Ascending aorta (tissue), 2 donors: ENCODE measurements around the gene ARHGAP32. TPM values are rescaled to one million over a fixed set of nuclear protein-coding genes. Genes with fewer than 3 reads are reported as not detected.

Experiments used
- DNase-seq, 2 donors: peaks; one replicate each; pipeline ENCODE4 v3.0.0-alpha.2; 2019; ENCODE audit warnings: low spot score in 2 of 2
- H3K27ac ChIP-seq, 2 donors: fragments of 200-600 bp; sonication (generic); one replicate each; pipeline ENCODE4 v1.5.1; 2016 to 2017; ENCODE audit warnings: mild to moderate bottlenecking in 1 of 2
- H3K27me3 ChIP-seq: fragments of 200-600 bp; sonication (generic); one replicate; pipeline ENCODE4 v1.5.1; 2017
- H3K36me3 ChIP-seq, 2 donors: fragments of 200-600 bp; sonication (generic); one replicate each; pipeline ENCODE4 v1.5.1; 2016
- H3K4me1 ChIP-seq, 2 donors: fragments of 200-600 bp; sonication (generic); one replicate each; pipeline ENCODE4 v1.5.1; 2016 to 2017; ENCODE audit warnings: mild to moderate bottlenecking in 1 of 2
- H3K4me3 ChIP-seq, 2 donors: fragments of 200-600 bp; sonication (generic); one replicate each; pipeline ENCODE4 v1.5.1; 2016 to 2017; ENCODE audit warnings: mild to moderate bottlenecking in 1 of 2
- H3K9me3 ChIP-seq, 2 donors: fragments of 200-600 bp; sonication (generic); one replicate each; pipeline ENCODE4 v1.5.1; 2016
- intact Hi-C: fragments of 100-400 bp; cut with DNase I; formaldehyde crosslinking; loops from one replicate; pipeline ENCODE4 v1.15.1; 2023
- total RNA-seq: library from RNA; depleted of rRNA; stranded (reverse); fragments of >200 nt; gene quantifications from one replicate; pipeline ENCODE4 v1.1.0, GENCODE V29; 2016
- TF ChIP-seq, protein P1 (sequence below), 3 experiments: fragments of 200-600 bp in 2 of 3; fragments of 450-650 bp in 1 of 3; sonication (generic) in 2 of 3; IDR thresholded peaks; one replicate each; pipeline ENCODE4 v1.5.1; 2016 to 2019; ENCODE audit warnings: antibody characterized with exemption in 3 of 3, mild to moderate bottlenecking in 1 of 3, moderate library complexity in 1 of 3

ARHGAP32 gene
- total RNA-seq, 1 donor from 2014 or later = 4.9 TPM

GRCh38 chr11:129023968-129024676 lies 168.0 kb downstream of the ARHGAP32 start:
- Histone ChIP-seq H3K27ac (no peak overlapping the region), H3K4me1 (peaks cover 0 to 12% of the 10 kb centered on the region in 2 donors), H3K4me3 (no peak overlapping the region), H3K9me3 (no peaks in the 10 kb centered on the region), H3K36me3 (no peaks in the 10 kb centered on the region), H3K27me3 (no peaks in the 10 kb centered on the region)
- TF ChIP-seq, protein P1, sequence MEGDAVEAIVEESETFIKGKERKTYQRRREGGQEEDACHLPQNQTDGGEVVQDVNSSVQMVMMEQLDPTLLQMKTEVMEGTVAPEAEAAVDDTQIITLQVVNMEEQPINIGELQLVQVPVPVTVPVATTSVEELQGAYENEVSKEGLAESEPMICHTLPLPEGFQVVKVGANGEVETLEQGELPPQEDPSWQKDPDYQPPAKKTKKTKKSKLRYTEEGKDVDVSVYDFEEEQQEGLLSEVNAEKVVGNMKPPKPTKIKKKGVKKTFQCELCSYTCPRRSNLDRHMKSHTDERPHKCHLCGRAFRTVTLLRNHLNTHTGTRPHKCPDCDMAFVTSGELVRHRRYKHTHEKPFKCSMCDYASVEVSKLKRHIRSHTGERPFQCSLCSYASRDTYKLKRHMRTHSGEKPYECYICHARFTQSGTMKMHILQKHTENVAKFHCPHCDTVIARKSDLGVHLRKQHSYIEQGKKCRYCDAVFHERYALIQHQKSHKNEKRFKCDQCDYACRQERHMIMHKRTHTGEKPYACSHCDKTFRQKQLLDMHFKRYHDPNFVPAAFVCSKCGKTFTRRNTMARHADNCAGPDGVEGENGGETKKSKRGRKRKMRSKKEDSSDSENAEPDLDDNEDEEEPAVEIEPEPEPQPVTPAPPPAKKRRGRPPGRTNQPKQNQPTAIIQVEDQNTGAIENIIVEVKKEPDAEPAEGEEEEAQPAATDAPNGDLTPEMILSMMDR (IDR thresholded peaks at IDR 0.05) = no peak
- no peak for DNase-seq
- intact Hi-C loops = no loop called here

GRCh38 chr11:129021295-129021694 lies 170.8 kb downstream of the ARHGAP32 start:
- intact Hi-C loops = no loop called here
- peak overlapping the region in 1 of 2 donors; percentile 9 for H3K27ac ChIP-seq
- H3K27me3 ChIP-seq = no peaks in the 10 kb centered on the region
- H3K36me3 ChIP-seq = no peaks in the 10 kb centered on the region
- TF ChIP-seq, protein P1 (IDR thresholded peaks at IDR 0.05) = no peak
- no peaks in the 10 kb centered on the region for H3K9me3 ChIP-seq
- no peak overlapping the region for H3K4me3 ChIP-seq
- H3K4me1 ChIP-seq = peaks cover 0 to 14% of the 10 kb centered on the region in 2 donors
- no peak for DNase-seq

DNA sequence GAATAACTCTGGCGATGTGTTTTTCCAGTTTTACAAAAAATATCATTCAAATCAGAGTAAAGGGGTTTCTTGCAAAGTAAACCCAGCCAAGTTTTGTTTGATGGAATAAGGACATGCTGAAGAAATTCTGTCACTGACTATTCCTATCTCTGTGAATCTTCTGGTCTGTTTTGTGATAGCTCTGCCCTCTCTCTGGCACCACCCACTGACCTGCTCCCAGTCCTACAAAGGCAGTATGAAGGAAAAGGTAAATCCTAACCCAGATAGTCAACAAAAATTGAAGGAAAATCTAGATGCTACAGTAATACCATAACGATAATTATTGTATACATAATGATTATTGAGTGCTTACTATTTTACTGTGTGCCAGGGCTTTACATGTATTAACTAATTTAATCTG lies 173.1 kb downstream of the ARHGAP32 start:
- Histone ChIP-seq H3K36me3 (no peaks in the 10 kb centered on the region), H3K9me3 (no peaks in the 10 kb centered on the region), H3K4me1 (peaks cover 0 to 11% of the 10 kb centered on the region in 2 donors), H3K4me3 (no peak overlapping the region), H3K27me3 (no peaks in the 10 kb centered on the region), H3K27ac (no peak overlapping the region)
- TF ChIP-seq, protein P1 (IDR thresholded peaks at IDR 0.05) = no peak
- no peak for DNase-seq
- intact Hi-C loops = no loop called here

- peaks cover 0 to 10% of the 10 kb centered on the region in 2 donors for H3K4me1 ChIP-seq
- no peaks in the 10 kb centered on the region for H3K9me3 ChIP-seq
- no peak overlapping the region for H3K4me3 ChIP-seq
- no peaks in the 10 kb centered on the region for H3K36me3 ChIP-seq
- H3K27ac ChIP-seq = no peak overlapping the region
- DNase-seq = no peak
- TF ChIP-seq, protein P1 (IDR thresholded peaks at IDR 0.05) = no peak
- no peaks in the 10 kb centered on the region for H3K27me3 ChIP-seq
- intact Hi-C loops = no loop called here
These were observed 174.0 kb downstream of the ARHGAP32 start for GRCh38 chr11:129018126-129018525.

GRCh38 chr11:129013737-129014475 lies 178.2 kb downstream of the ARHGAP32 start:
- peaks cover 0 to 2% of the 10 kb centered on the region in 2 donors for H3K4me1 ChIP-seq
- H3K36me3 ChIP-seq = no peaks in the 10 kb centered on the region
- DNase-seq = no peak
- H3K9me3 ChIP-seq = no peaks in the 10 kb centered on the region
- no peak overlapping the region for H3K27ac ChIP-seq
- H3K4me3 ChIP-seq = no peak overlapping the region
- no peaks in the 10 kb centered on the region for H3K27me3 ChIP-seq
- TF ChIP-seq, protein P1 (IDR thresholded peaks at IDR 0.05) = no peak
- intact Hi-C loops = no loop called here
